Fibroblast of the conjunctiva (primary cell): ENCODE results near the gene PYGM.

Source experiments
- DNase-seq: peaks from one replicate; pipeline ENCODE4 v3.0.0-alpha.2; 2010; ENCODE audit warnings: low read depth

The PYGM gene

GRCh38 chr11:64767344-64768299, 7.8 kb upstream of the PYGM start:
- DNase-seq: no peak

GRCh38 chr11:64766881-64767280, 7.1 kb upstream of the PYGM start:
- DNase-seq: no peak

- no peak for DNase-seq
Observed at GRCh38 chr11:64765851-64766665, 6.3 kb upstream of the PYGM start.

DNA sequence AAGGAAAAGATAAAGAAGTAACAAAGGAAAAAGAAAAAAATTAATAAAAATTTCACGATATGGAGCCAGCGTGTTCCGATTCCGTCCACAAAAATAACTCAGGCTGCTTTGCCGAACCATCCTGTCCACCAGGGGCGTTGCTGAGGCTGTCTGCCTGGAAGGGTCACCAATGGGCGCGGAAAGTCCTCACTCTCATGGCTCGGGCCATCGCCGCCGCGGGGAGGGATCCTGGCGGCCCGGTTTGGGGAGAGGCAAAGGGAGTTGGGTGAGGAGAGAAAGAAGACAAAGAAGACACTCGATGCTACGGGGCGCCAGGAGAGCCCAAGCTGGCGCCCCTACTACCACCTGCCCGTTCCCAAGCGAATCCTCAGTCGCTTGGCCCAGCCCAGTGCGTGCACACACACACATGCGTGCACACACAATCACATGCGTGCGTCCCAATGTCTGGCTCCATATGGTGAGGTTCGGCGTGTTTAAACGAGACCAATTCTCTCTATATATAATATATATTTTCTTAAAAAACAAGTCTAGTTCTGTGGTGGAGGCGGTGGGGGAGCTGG, 5.6 kb upstream of the PYGM start:
- no peak for DNase-seq

DNA sequence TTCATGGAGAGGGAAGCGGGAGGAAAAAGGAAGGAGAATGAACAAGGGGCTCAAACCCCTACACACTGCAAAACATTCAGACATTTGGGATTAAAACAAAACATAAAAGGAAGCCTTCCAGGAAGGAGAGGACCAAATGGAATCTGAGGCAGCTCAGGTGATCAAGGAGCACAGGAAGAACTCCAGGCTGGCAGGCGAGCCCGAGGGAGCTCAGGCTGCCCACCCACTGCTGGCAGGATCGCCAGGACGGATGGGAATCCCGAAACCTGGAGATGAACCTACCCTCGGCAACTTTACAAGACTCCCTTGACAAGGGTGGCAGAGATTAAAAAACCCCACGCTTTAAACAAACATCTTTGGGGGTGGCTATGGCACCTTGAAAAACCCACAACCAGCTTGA, 5.0 kb upstream of the PYGM start:
- no peak for DNase-seq

- DNase-seq: no peak
Observed at GRCh38 chr11:64764040-64764611, 4.4 kb upstream of the PYGM start.

GRCh38 chr11:64763526-64764039, 3.8 kb upstream of the PYGM start:
- no peak for DNase-seq

- DNase-seq: no peak
Observed at GRCh38 chr11:64762674-64763525, 3.1 kb upstream of the PYGM start.

GRCh38 chr11:64762277-64762673, 2.5 kb upstream of the PYGM start:
- no peak for DNase-seq

DNA sequence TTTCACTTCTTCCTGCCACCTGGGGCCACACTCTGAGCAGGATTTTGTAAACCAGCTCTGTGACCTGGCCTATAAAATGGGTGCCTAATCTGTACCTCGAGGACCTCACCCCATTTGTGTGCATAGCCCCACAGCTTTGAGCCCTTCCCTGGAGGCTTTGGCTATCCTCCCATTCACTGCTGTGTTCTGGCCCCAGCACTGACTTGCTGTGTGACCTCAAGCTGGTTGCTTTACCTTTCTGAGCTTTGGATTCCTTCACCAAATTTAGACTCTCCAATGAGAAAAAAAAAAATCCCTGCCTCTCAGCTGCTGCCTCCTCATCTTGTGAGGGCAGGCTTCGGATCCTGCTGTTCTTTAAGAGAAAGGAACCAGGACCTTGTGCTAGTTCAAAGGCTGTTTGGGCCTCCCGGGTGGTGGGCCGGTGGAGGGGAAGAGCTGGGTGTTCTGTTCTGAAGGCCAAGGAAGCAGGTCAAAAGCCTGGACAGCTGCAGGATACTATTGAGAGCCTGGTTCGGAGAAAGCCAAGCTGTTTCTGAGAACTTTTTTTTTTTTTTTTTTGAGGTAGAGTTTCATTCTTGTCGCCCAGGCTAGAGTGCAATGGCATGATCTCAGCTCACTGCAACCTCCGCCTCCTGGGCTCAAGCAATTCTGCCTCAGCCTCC, 1.1 kb upstream of the PYGM start:
- DNase-seq: no peak

DNA sequence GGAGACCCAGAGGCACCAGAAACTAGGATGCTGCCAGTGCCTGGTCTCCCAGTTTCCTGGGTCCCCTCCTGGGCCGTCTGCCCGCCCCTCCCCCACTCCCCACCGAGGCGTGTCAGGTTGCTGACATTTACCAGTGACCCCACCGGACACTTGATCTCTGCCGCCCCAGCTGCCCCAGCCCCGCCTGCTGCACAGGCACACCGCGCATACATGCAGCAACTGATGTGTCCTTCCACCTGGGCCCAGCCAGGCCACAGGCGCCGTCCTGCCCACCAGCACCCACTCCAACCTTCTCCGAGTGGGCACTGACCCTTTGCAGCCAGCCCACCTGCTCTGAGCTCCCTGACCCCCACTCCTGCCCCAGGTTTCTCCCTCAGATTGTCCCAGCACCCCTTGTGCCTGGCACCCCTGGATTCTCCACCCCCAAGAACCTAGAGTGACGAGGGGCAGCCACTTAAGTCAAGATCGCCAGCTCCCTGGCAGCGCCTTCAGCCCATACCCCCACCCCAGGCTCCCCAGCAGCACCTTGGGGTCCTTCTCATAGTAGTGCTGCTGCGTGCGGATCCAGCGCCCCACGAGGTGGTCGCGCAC, 548 bp downstream of the PYGM start:
- no peak for DNase-seq

GRCh38 chr11:64758330-64759079, 1.3 kb downstream of the PYGM start:
- no peak for DNase-seq

- no peak for DNase-seq
Observed at GRCh38 chr11:64757549-64758329, 2.0 kb downstream of the PYGM start.

- DNase-seq: no peak
Observed at GRCh38 chr11:64755681-64756361, 4.0 kb downstream of the PYGM start.

DNA sequence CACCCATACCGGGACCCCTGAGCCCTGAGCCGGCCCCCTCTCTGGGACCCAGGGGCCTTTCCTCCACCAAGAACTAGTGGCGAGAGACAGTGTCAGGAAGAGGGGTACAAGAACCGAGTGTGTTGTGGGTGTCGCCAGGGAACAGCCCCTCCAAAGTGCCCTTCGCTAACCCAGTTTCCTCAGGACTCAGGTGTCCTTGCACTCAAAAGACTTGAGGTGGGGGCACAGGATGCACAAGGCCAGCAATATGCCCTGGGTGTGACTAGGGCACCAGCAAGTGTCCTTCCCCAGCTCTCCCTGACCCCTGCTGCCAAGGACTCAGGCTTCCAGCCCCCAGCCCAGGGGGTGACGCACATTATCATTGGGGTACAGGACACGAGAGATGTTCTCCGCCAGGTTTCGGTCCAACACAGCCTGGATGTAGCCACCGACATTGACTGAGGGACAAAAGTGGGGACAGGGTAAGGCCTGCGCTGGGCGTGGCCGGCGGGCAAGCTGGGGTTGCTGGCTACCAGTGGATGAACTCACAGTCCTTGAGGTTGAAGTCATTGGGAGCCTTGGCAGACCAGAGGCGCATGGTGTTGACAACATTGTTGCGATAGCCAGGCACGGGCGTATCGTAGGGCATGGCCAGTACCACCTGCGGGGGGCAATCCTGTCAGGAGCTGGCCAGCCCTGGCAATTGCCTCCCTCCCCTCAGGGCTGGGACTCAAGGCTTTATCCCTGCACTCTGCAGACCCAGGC, 4.7 kb downstream of the PYGM start:
- DNase-seq: no peak

DNA sequence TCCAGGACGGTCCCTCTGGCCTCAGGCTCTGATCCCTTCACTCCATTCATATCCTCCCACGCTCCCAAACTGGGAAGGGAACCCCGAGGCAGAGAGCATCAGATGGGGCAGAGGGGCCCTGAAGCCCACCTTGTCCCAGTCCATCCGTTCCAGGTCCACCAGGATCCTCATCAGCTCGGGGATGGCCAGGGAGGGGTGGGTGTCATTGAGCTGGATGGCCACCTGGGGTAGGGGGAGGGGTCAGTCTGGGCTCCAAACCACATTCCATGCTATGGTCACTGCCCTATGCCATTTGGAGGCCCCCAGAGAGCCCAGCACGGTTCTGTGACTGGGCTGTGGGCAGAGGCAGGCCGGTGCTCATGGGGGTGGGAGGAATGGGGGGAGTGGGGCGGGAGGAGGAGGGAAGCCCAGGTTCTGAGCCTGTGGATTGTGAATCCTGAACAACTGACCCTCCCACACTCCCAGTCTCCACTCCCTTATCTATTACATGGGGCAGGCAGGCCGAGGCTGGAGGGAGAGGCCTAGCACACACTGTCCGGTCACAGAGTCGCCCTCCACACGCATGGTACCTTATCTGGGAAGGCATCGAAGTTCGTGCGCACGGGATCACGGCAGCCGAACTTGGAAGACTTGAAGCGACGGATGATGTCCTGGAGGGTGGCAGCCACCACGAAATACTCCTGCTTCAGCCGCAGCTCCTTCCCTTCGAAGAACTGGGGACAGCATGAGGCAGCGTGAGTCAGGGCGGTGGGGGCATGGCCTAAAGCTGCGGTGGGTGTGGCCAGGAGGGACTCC, 5.5 kb downstream of the PYGM start:
- DNase-seq: no peak
